ENCODE data around the gene TRMT44.

Gene TRMT44

DNA sequence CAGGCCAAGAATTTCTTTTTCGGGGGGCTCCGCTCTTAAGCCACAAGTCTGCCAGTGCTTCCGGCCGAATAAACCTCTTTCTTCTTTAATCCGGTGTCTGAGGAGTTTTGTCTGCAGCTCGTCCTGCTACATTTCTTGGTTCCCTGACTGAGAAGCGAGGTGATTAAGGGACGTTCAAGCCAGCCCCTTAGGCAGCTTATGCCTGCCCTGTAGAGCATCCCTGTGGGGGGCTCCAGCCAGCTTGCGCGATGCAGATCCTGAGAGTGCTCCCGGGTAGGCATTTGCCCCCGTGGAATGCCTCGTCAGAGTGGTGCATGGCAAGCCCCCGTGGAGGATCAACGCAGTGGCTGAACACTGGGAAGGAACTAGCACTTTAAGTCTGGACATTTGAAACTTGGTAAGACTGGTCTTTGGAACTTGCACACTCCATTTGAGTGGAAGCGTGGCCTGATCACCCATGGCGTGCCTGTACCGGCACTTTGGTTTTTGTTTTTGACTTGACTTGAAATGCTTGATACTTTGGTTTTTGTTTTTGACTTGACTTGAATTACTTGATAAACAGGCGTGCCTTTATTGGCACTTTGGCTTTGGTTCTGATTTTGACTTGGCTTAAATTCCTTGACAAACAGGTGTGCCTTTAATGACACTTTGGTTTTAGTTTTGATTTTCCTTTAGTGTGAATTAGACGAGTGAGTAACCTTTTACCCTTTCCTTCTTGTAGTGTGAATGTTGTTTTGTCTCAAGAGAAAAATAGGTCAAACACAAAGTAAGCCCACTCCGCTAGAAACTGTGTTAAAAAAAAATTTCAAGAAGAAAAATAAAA is 6.1 kb upstream of the TRMT44 start:
- no peak for DNase-seq (ENCODE audit: low read depth)

DNA sequence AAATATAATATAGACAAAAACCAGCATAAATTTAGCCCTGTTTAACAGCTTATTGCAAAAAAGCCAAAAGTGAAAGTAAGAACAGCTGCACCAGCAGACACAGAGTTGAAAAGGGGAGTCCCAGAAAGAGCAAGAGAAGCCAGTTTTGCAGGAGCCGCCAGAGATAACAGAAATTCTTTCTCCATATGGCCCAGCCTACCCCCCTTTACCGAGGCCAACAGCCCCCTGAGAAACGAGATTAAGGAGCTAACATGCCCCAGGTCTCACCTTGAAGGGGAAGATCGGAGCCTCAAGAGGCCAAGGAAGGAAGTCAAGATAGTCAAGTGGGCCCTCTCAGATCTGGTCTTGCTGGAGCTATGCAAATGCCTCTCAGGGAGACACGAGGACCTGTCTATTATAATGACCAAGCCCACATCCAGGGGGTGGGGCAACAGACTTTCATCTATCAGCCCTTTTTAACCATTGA is 4.9 kb upstream of the TRMT44 start:
- no peak for DNase-seq (ENCODE audit: low read depth)

DNA sequence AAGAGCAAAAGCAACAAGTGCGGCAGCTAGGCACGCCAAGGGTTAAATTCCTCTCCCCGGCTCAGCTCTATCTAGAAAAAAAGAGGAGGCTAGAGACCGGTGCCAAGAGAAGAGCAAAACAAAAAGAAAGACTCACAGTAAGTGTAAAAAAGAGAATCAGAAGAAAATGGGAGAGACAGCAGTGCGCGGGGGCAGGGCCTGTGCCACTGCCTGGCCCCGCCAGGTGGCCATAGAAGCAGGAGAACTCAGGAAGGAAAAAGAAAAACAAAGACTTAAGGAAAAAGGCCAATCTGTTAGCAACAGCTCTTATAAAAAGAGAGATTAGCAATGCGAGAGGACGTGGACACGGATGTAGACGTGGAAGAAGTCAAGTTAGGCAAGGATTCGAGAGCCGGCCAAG is 3.3 kb upstream of the TRMT44 start:
- DNase-seq (ENCODE audit: low read depth), result no peak

- DNase-seq (ENCODE audit: low read depth), result no peak
These were observed 1.8 kb upstream of the TRMT44 start for GRCh38 chr4:8438743-8439142.

GRCh38 chr4:8439168-8439567 is 1.4 kb upstream of the TRMT44 start:
- DNase-seq (ENCODE audit: low read depth), result no peak

DNA sequence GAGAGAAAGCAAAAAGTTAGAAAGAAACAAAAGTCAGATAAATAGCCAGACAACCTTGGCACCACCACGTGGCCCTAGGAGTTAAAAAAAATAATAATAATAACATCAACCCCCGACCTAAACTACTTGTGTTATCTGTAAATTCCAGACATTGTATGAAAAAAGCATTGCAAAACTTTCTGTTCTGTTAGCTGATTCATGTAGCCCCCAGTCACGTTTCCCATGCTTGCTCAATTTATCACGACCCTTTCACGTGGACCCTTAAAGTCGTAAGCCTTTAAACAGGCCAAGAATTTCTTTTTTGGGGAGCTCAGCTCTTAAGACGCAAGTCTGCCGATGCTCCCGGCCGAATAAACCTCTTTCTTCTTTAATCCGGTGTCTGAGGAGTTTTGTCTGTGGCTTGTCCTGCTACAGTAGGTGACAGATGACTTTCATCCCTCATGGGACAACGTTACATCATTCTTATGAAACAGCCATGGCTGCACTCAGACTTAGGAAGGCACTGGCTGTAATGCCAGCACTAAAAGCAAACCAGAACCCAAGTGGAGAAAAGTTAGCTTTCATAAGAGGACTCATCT is 574 bp upstream of the TRMT44 start:
- no peak for DNase-seq (ENCODE audit: low read depth)

- no peak for DNase-seq (ENCODE audit: low read depth)
These were observed 1.0 kb downstream of the TRMT44 start for GRCh38 chr4:8441499-8442091.

DNA sequence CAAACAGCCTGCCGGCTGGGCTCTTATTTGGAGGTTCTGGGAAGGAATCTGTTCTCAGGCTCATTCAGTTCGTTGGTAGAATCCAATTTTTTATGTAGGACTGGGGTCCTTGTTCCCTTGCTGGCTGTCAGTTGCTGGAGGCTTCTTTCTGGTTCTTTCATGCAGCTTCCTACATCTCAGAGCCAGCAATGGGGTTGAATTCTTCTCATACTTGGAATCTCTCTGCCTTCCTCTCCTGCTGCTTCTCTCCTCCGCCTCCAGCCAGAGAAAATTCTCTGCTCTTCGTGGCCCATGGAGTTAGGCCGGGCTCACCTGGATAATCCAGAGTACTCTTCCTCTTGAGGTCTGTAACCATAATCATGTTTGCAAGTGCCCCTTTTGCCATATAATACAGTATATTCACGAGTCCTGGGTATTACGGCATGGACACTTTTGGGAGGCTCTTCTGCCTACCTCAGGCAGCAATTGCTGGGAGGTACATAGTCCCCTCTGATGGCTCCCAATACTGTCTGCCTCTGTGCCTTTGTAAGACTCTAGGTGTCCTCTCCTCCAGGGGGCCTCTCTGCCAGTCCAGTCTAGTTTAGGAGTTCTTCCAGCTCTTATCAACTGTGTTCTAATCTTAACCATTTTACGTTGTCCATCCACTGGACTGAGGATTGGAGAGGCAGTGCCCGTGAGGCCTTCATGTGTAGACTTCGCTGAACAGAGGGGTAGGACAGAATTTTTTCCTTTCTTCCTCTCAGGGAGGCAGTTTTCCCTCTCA is 2.2 kb downstream of the TRMT44 start:
- DNase-seq (ENCODE audit: low read depth), result no peak

- DNase-seq (ENCODE audit: low read depth), result no peak
These were observed 3.2 kb downstream of the TRMT44 start for GRCh38 chr4:8443801-8444200.

GRCh38 chr4:8446122-8446521 is 5.5 kb downstream of the TRMT44 start:
- DNase-seq (ENCODE audit: low read depth), result no peak

- DNase-seq (ENCODE audit: low read depth), result no peak
These were observed 11.0 kb downstream of the TRMT44 start for GRCh38 chr4:8451440-8452182.

DNA sequence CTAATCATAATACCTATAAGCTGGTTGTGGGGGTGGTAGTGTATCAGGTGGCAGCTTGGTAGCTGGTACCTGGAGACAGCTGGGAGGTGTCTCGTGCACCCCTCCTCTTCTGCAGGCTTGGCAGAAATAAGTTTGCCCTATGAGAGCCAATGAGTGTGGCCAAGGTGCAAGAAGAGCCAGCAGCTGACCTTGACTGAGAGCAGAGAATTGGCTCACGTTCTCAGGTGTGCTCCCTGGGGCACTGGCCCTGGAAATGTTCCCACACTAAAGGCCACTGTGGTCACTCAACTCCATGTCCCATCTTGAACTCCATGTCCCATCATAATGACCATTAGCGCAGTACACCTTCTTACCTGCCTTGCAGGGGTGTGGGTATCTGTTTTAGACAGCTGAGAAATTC is 13.4 kb downstream of the TRMT44 start:
- DNase-seq (ENCODE audit: low read depth), result no peak

- DNase-seq (ENCODE audit: low read depth), result no peak
These were observed 17.2 kb downstream of the TRMT44 start for GRCh38 chr4:8457646-8458252.

DNA sequence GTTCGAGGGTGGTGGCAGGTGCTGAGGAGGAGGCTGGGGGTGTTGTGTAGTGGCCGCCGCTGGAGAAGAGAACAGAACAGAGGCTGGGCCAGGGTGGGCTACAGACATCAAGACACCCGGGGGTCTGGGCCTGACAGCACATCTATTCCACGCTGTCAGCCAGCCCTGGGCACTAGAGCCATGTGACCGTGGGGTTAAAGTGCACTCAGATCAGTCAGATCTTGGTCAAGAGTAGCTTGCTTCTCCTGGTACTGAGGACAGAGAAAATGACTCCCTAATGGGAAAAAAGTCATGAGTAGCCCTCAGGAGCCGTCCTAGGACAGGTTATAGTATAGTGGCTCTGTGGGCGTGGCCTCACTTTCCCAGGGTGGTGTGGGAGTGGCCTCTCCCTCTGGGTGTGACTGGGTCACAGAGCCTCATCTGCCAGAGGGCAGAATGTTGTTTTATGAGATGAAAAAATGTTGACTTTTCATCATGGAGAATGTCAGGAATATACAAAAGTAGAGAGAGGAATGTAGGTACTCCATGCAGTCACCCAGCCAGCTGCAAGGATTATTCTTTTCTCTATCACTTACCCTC is 19.4 kb downstream of the TRMT44 start:
- no peak for DNase-seq (ENCODE audit: low read depth)

GRCh38 chr4:8461086-8461485 is 20.5 kb downstream of the TRMT44 start:
- no peak for DNase-seq (ENCODE audit: low read depth)

- no peak for DNase-seq (ENCODE audit: low read depth)
These were observed 21.0 kb downstream of the TRMT44 start for GRCh38 chr4:8461616-8462015.

GRCh38 chr4:8463811-8464210 is 23.2 kb downstream of the TRMT44 start:
- DNase-seq (ENCODE audit: low read depth), result no peak

GRCh38 chr4:8464381-8464780 is 23.8 kb downstream of the TRMT44 start:
- no peak for DNase-seq (ENCODE audit: low read depth)

- no peak for DNase-seq (ENCODE audit: low read depth)
These were observed 25.3 kb downstream of the TRMT44 start for GRCh38 chr4:8465615-8466611.

- no peak for DNase-seq (ENCODE audit: low read depth)
These were observed 26.4 kb downstream of the TRMT44 start for GRCh38 chr4:8467016-8467415.
